ENCODE data around the gene GPS1.

Gene GPS1

GRCh38 chr17:82094931-82095776 is 43.5 kb downstream of the GPS1 start:
- TF ChIP-seq EGR1 (IDR thresholded peaks at IDR 0.05) (no peak), CEBPB (IDR thresholded peaks at IDR 0.05) (no peak), YY1 (IDR thresholded peaks at IDR 0.05; ENCODE audit: low read depth) (no peak), RAD21 (IDR thresholded peaks at IDR 0.05; ENCODE audit: low read depth) (no peak), TAF1 (IDR thresholded peaks at IDR 0.05; ENCODE audit: low read depth) (no peak), EP300 (IDR thresholded peaks at IDR 0.05; ENCODE audit: borderline replicate concordance) (no peak), TEAD4 (IDR thresholded peaks at IDR 0.05) (no peak), NFIC (IDR thresholded peaks at IDR 0.05) (no peak), REST (IDR thresholded peaks at IDR 0.05; ENCODE audit: low read depth) (no peak), USF1 (IDR thresholded peaks at IDR 0.05) (no peak), MAX (IDR thresholded peaks at IDR 0.05) (no peak), CREB1 (IDR thresholded peaks at IDR 0.05; ENCODE audit: low read depth) (no peak), ZBTB7A (IDR thresholded peaks at IDR 0.05; ENCODE audit: low read depth) (no peak), TCF12 (IDR thresholded peaks at IDR 0.05; ENCODE audit: low read depth) (no peak), FOXM1 (IDR thresholded peaks at IDR 0.05; ENCODE audit: borderline replicate concordance, low read depth) (no peak)

- no peak for TF ChIP-seq TCF12 (IDR thresholded peaks at IDR 0.05; ENCODE audit: low read depth)
- TF ChIP-seq EGR1 (IDR thresholded peaks at IDR 0.05), result no peak
- no peak for TF ChIP-seq RAD21 (IDR thresholded peaks at IDR 0.05; ENCODE audit: low read depth)
- no peak for TF ChIP-seq FOXM1 (IDR thresholded peaks at IDR 0.05; ENCODE audit: borderline replicate concordance, low read depth)
- TF ChIP-seq NFIC (IDR thresholded peaks at IDR 0.05), result no peak
- no peak for TF ChIP-seq REST (IDR thresholded peaks at IDR 0.05; ENCODE audit: low read depth)
- TF ChIP-seq MAX (IDR thresholded peaks at IDR 0.05), result no peak
- TF ChIP-seq ZBTB7A (IDR thresholded peaks at IDR 0.05; ENCODE audit: low read depth), result no peak
- TF ChIP-seq TEAD4 (IDR thresholded peaks at IDR 0.05), result no peak
- no peak for TF ChIP-seq CEBPB (IDR thresholded peaks at IDR 0.05)
- no peak for TF ChIP-seq CREB1 (IDR thresholded peaks at IDR 0.05; ENCODE audit: low read depth)
- no peak for TF ChIP-seq USF1 (IDR thresholded peaks at IDR 0.05)
- TF ChIP-seq EP300 (IDR thresholded peaks at IDR 0.05; ENCODE audit: borderline replicate concordance), result no peak
- TF ChIP-seq YY1 (IDR thresholded peaks at IDR 0.05; ENCODE audit: low read depth), result no peak
Measured at GRCh38 chr17:82095777-82096708, 44.3 kb downstream of the GPS1 start.

GRCh38 chr17:82096709-82097183 is 45.0 kb downstream of the GPS1 start:
- TF ChIP-seq RAD21 (IDR thresholded peaks at IDR 0.05; ENCODE audit: low read depth), result no peak
- TF ChIP-seq YY1 (IDR thresholded peaks at IDR 0.05; ENCODE audit: low read depth), result no peak
- TF ChIP-seq TAF1 (IDR thresholded peaks at IDR 0.05; ENCODE audit: low read depth), result no peak
- no peak for TF ChIP-seq NFIC (IDR thresholded peaks at IDR 0.05)
- TF ChIP-seq FOXM1 (IDR thresholded peaks at IDR 0.05; ENCODE audit: borderline replicate concordance, low read depth), result no peak
- no peak for TF ChIP-seq MAX (IDR thresholded peaks at IDR 0.05)
- TF ChIP-seq ZBTB7A (IDR thresholded peaks at IDR 0.05; ENCODE audit: low read depth), result no peak; the same call in 1 of the 2 replicates
- no peak for TF ChIP-seq TEAD4 (IDR thresholded peaks at IDR 0.05)

- no peak for TF ChIP-seq YY1 (IDR thresholded peaks at IDR 0.05; ENCODE audit: low read depth)
- TF ChIP-seq TEAD4 (IDR thresholded peaks at IDR 0.05), result 0 out of 2 replicates have a peak, but pooled peaks have one; percentile 16
- peak; percentile 63; the same call in 1 of the 2 replicates for TF ChIP-seq USF1 (IDR thresholded peaks at IDR 0.05)
- TF ChIP-seq TCF12 (IDR thresholded peaks at IDR 0.05; ENCODE audit: low read depth), result peak; percentile 31; the same call in 1 of the 2 replicates
- no peak for TF ChIP-seq FOXM1 (IDR thresholded peaks at IDR 0.05; ENCODE audit: borderline replicate concordance, low read depth)
- TF ChIP-seq MAX (IDR thresholded peaks at IDR 0.05), result peak; percentile 65
- no peak; the same call in 1 of the 2 replicates for TF ChIP-seq EGR1 (IDR thresholded peaks at IDR 0.05)
- TF ChIP-seq TAF1 (IDR thresholded peaks at IDR 0.05; ENCODE audit: low read depth), result no peak
- peak; percentile 28 for TF ChIP-seq ZBTB7A (IDR thresholded peaks at IDR 0.05; ENCODE audit: low read depth)
- 0 out of 2 replicates have a peak, but pooled peaks have one; percentile 19 for TF ChIP-seq EP300 (IDR thresholded peaks at IDR 0.05; ENCODE audit: borderline replicate concordance)
Measured at GRCh38 chr17:82097184-82097918, 45.7 kb downstream of the GPS1 start.

All from Ishikawa (cell line).